Renal cortex interstitium (tissue), 11 donors: ENCODE results near the gene MUC2. TPM values are rescaled to one million over a fixed set of nuclear protein-coding genes. Genes with fewer than 3 reads are reported as not detected.
"Not testable (repeated sequence)": the region's sequence is repeated elsewhere in the genome, so short reads cannot be mapped to it uniquely, and the experiment has no call there.

Source experiments
- DNase-seq, 11 donors: peaks; one replicate each; pipeline ENCODE4 v3.0.0-alpha.2; 2013; ENCODE audit warnings: low read depth in 9 of 11, low spot score in 4 of 11; ENCODE audit errors: extremely low read depth in 1 of 11
- polyA plus RNA-seq, 3 donors: library from polyadenylated mRNA; unstranded; fragments of 120-200 nt; gene quantifications; one replicate each; pipeline ENCODE4 v1.2.1, GENCODE V29; 2013; ENCODE audit not compliant: insufficient read length in 3 of 3

Gene MUC2
- polyA plus RNA-seq, 3 donors, result 0.03 to 0.45 (median 0.03) TPM

DNA sequence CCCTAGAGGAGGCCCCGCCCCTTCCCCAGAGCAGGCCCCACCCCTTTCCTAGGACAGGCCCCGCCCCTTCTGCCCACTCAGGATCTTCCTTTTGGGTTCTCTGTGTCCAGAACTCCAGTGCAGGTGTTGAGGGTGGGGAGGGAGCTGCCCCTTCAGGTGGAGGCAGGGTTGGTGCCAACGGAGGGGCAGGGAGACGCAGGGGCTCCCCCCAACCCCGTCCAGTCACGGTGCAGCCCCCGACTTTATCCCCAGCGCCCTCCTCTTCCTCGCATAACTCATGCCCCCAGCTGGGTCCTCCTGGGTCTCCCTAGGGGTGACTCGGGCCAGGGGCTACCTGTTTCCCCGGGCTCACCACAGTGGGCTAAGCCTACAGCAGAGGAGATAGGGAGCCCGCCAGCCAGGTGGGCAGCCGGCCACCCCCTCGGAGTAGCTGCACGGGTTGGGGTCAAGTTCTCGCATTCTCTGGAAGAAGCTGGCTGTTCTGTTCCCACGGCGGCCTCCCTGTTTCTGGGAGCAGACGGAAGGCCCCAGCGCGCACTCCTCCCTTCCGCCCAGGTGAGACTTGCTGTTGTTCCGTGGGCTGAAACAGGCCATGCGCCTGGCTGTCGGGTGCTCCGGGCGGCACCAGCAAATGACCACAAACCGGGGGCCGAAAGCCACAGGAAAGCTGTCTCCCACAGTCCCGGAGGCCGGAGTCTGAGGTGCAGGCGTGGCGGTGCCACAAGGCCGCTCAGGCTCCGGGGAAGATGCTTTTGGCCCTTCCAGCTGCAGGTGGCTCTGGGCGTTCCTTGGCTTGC, 38.9 kb downstream of the MUC2 start:
- no peak for DNase-seq

DNA sequence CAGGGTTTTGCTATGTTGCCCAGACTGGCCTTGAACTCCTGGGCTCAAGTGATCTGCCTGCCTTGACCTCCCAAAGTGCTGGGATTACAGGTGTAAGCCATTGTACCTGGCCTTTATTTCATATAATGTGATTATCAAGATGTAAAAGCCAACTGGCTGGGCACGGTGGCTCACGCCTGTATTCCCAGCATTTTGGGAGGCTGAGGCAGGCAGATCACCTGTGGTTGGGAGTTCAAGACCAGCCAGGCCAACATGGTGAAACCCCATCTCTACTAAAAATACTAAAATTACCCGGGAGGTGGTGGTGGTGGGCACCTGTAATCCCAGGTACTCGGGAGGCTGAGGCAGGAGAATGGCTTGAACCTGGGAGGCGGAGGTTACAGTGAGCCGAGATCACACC, 40.6 kb downstream of the MUC2 start:
- not testable (repeated sequence) for DNase-seq

DNA sequence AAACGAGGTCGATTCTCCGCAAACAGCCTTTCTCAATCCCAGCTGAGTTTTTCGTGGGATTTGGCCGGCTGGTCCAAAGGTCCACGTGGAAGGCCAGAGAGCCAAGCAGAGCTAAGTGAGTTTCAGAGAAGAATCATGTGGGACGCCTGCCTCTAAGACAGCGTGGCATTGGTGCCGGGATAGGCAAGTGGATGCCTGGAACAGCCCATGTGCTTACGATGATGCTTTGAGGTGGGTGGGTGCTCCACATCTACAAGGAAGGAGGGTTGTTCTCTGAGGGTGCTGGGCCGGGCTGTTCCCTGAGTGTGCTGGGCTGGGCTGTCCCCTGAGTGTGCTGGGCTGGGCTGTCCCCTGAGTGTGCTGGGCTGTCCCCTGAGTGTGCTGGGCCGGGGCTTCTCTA, 41.4 kb downstream of the MUC2 start:
- no peak for DNase-seq

DNA sequence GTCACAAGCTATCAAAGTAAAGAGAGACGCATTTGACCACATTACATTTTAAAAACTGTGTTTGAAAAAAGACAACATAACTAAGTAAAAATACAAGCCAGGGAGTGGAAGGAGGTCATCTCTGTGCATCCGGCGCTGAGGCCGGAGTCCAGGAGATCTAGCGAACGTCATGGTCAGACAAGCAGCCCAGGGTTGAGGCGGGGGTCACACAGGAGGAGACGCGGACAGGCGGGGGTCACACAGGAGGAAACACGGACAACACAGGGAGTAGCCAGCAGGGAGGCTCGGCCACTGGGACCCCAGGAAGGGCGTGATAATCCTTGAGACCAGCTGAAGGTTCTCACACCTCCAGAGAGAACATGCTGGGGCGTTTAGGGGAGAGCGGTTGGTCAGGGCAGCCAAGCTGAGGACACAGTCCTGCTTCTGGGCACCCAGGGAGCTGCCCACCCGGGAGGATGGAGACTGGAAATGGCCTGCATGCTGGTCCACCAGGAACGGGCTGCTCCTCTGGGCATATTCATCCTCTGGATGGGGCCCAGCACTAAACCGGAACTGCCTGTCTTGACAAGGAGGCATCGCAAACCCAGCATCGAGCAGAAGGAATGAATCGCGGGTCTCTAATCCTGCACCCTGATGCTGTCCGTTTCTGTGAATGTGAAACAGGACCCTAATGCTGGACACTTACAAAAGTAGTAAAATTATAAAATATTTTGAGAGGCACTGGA, 42.2 kb downstream of the MUC2 start:
- no peak for DNase-seq

DNA sequence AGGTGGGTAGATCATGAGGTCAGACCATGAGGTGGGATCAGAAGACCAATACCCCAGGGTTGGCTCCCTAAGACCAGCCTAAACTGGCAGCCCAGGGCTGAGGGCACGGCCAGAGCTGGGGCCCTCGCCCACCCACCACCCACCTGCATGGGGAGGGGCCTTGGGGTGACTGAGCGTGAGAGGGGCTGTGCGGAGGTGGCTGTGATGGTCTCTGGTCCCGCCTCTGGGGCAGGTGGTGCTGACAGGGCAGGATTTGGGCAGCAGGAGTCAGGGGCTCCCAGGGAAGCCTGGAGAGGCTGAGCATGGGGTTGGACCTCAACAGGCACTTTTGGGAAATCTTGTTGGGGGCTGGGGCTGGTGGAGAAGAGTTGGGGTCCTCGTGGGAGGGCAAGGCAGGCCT, 43.3 kb downstream of the MUC2 start:
- DNase-seq, result no peak

DNA sequence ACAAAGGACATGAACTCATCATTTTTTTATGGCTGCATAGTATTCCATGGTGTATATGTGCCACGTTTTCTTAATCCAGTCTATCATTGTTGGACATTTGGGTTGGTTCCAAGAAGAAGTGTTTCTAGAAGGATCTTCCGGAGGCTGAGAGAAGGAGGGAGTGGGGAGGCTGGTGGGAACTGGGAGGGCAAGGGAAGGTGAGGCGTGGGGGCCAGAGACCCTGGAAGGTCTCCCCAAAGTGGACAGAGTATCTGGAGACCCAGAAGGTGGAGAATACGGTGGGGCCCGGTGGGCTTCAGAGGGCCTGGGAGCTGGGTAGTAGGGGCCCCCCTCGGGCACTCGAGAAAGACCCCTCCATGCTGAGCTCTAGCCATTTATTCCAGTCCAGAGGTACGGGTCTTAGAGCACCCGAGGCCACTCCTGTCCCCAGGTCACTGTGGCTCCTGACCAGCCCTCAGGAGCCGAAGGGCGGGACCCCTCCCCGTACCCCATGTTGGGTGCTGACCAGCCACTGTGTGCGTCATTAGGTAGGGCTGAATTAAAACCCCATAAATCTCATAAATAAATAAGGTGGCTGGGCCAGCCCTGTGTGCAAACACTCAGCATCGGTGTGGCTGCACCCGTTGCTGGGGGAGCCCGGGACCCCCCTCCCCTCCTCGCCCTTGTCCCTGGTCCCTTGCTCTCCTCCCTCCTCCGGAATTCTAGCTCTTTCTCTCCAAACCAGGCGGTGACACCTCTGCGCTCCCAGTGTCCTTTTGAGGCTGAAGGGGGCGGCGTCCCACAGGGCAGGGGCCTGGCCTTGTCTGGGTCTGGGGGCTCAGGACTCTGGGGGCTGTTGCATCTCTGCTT, 44.3 kb downstream of the MUC2 start:
- DNase-seq, result no peak

DNA sequence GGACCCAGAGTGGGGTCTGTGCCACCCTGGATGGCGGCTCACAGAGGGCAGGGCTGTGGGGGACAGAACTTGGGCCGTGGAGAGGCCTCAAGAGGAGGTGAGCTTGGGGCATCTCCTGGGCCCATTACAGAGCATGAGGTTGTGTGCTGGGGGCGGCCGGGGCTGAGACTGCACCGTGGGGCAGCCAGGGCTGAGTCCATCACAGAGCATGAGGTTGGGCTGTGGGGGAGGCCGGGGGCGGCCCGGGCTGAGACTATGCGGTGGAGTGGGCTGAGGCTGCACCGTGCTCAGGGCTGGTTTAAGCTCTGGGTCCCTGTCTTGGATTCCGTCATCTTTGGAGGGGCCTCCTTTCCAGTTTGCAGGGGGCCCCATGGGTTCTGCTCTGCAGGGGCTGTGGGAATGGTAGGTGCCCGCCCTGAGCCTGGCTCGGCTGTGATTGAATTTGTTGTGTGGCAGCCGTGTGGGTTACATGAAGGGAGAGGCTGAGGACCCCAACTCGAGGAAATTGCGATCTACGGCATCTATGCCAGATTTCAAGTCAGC, 45.0 kb downstream of the MUC2 start:
- no peak for DNase-seq

DNA sequence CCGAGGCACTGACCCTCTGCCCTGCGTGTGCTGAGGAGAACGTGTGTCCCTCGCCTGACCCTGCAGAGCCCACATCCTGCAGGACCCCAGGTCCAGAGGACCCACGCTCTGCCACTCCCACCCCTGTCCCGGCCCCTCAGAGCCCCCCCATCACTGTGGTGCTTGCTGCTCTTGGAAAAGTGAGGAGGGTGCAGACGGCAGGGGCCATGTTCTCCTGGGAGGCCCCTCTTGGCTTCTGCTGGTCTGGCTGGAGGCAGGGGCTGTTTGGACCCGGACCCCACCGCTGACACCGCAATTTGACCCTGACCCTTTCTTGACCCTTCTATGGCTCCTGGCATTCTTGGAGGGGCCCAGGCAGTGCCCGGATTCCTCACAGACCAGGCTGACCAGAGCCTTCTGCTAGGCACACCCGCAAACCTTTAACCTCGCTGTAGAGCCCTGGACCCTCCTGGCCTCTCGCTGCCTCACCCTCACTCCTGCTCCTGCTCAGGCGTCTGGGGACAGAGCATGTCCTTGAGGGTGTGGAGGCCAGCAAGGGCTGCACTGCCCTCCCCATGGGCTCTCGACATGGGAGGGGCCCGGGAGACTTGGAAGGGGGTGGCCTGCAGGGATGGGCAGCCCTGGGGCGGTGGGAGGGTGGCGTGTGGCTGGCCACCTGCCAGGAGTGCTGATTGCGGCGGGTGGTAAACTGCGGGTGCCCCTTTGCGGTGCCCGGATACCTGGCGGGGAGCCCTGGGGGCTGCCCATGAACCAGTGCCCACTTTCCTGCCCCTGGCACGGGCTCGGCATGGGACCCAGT, 46.1 kb downstream of the MUC2 start:
- DNase-seq, result no peak

DNA sequence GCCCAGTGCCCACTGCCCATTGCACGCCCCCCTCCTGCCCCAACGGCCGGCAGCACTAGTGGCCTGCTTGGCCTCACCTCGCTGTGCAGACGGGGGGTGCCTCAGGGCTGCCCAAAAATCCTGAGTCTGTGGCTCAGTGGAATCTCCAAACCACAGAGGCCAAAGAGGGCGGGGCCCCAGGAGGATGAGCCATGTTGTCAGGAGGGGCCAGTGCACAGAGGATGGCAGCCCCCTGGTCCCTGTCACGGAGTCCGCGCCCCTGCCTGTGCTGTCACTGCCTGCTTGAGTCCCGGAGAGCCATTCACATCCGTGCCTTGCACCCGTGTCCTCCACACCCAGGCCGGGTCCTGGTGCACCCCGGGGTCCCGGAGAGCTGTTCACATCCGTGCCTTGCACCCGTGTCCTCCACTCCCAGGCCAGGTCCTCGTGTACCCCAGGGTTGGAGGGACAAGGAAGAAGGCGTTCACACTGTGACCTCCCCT, 46.7 kb downstream of the MUC2 start:
- DNase-seq, result no peak

DNA sequence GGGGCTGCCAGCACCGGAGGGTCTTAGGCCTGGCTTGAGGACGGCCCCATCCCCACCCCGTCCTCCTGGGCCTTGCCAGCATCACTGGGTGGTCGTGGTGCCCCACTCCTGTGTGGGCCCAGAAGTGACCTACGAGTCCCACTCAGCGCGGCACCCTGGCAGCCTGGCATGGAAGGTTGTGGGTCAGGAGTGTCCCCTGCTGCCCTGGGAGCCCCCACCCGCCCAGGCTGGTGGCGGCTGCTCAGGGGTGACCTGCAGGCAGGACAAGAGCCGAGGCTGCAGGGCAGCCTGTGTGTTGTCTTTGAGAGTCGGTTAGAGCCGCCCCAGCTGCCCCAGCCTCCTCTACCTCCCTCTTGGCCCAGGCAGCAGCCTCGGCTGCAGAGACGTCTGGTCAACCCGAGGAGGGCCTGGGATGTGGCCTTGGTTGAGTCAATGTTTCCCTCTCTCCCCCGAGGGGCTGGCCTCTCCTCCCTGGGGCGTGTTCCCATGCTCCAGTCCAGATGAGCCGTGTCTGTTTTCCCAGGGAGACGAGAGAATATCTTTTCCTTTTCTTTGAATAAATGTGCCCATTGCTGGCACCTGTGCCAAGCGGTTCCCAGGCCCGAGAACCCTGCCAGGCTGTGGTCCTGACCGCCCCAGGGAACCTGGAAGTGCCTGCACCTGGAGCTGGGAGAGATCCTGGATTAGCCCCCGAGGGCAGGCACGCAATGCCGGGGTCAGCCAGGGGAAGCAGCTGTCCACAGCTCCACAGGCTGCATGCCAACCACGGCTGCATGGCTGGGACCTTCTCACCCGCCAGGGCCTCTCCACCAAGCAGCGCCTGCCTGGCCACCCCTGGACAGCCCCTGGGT, 47.4 kb downstream of the MUC2 start:
- DNase-seq, result no peak

DNA sequence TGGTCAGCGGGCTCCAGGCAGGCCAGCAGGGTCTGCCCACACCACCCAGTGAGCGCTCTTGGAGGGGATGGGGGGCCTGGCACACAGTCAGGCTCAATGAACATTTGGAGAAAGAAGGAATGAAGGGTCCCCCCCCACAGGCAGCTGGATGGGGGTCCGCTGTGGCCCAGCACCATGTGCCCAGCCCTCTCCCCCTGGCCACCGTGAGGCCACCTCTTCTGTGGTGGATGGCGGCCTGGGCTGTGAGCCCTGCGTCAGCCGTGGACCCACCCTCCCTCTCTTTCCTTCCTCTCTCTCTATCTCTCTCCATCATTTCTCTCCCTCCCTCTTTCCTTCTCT, 48.0 kb downstream of the MUC2 start:
- no peak for DNase-seq

DNA sequence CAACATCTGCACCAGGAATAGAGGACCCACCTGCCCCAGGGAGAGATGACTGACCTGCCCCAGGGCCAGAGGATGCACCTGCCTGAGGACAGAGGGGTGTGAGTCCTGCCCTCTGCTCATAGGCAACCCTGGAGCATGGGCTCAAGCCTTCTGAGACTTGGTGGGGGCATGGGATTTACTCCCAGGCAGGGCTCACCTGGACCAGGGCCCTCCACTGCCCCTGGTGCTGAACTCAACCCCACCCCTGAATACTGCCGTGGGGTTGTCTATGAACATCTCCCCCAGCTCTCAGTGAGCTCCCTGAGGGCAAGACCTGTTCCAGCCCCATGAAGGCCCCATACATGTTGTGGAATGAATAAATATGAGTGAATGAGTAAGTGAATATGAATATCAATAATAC, 49.3 kb downstream of the MUC2 start:
- no peak for DNase-seq

Other genes with a start within 250 kb of the MUC2 start
- gene CRACR2B, start 247.0 kb upstream of the MUC2 start, polyA plus RNA-seq, result 10 to 100 TPM; 10.3 to 19.4 (median 16.2) TPM
- 100 to 1,000 TPM; 140 to 214 (median 206) TPM for gene CD151, start 241.9 kb upstream of the MUC2 start, polyA plus RNA-seq
- gene POLR2L, start 232.3 kb upstream of the MUC2 start, polyA plus RNA-seq, result 100 to 1,000 TPM in 2 of 3 donors, 10 to 100 TPM in 1; 85.4 to 128 (median 123) TPM
- gene TSPAN4, start 232.0 kb upstream of the MUC2 start, polyA plus RNA-seq, result 10 to 100 TPM; 58.3 to 81.2 (median 78.9) TPM
- 100 to 1,000 TPM in 2 of 3 donors, 10 to 100 TPM in 1; 100.0 to 125 (median 113) TPM for gene CHID1, start 164.1 kb upstream of the MUC2 start, polyA plus RNA-seq
- 100 to 1,000 TPM; 105 to 133 (median 108) TPM for gene AP2A2, start 149.0 kb upstream of the MUC2 start, polyA plus RNA-seq
- 10 to 100 TPM; 14.8 to 31.8 (median 17.0) TPM for gene MUC6, start 38.2 kb upstream of the MUC2 start, polyA plus RNA-seq
- under 1 TPM; 0.01 to 0.03 (median 0.03) TPM for gene MUC5AC, start 83.1 kb downstream of the MUC2 start, polyA plus RNA-seq
- gene MUC5B, start 148.2 kb downstream of the MUC2 start, polyA plus RNA-seq, result under 1 TPM; 0.01 to 0.09 (median 0.05) TPM
- 10 to 100 TPM; 35.9 to 50.1 (median 47.8) TPM for gene TOLLIP, start 234.8 kb downstream of the MUC2 start, polyA plus RNA-seq